ENCODE data around the gene GFOD1. TPM values are rescaled to one million over a fixed set of nuclear protein-coding genes. Genes with fewer than 3 reads are reported as not detected.

The GFOD1 gene
- total and polyA plus RNA-seq, 8 donors = 1.4 to 2.7 (median 2.1) TPM

- no peaks in the 10 kb centered on the region for H3K27me3 ChIP-seq
- TF ChIP-seq CTCF (IDR thresholded peaks at IDR 0.05) = no peak
- H3K4me3 ChIP-seq = no peak overlapping the region
- no peaks in the 10 kb centered on the region for H3K9me3 ChIP-seq
- no peaks in the 10 kb centered on the region for H3K36me3 ChIP-seq
- no peak for ATAC-seq
- no peak for FAIRE-seq
- intact Hi-C loops (cut with DNase I) = no loop called here
- 60% methylated on average over 1 of the region's 1 CpG for WGBS, 2 donors
- H3K4me1 ChIP-seq = no peaks in the 10 kb centered on the region
- no peak overlapping the region for H3K27ac ChIP-seq
- DNase-seq = no peak
Measured at GRCh38 chr6:13496513-13497190, 9.3 kb upstream of the GFOD1 start.

DNA sequence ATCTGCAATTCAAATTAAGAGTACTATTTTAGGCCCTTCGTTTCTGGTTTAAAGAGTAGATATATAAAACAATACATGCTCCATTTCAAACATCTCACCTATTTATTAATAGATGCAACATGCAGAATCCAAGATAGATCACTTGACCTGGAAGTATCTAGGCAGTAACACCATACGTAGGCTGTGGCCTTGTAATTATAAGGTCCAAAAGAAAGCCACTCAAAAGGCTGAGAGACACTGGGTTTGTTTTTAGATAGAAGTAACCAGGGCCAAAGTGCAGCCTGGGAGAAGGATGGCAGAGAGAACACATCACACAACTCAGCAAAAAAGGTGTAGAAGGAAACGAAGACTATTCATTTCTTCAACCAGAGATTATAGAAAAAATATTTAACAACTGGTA is 8.4 kb upstream of the GFOD1 start:
- FAIRE-seq = no peak

DNA sequence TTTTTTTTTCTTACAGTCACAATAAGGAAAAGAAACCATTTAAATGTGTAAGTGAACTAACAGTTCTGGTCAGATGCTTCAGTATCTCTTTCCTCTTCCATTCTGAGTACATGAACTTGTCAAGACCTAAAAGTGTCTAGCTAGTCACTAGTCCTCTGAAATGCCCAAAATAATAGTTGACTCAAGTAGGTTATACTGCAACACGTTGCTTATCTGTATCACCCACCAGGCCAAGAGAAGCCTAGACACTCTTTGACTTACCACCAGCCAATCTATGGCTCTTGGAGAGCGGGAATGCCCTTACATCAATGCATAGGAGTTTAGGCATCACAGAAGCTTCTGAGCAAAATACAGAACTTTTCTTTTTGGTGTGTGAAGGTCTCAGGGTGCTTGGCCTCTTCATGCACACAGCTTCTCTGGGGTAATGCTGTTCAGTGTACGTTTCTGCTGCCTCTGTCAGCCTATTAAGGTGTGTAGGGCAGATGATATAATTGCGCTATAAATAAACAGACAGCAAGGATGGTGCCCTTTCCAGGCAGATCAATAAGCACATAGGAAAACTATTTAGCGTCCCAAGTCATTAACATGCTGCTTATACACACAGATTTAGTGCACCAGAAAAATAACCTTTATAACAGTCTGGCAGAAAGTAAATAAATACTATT is 7.8 kb upstream of the GFOD1 start:
- WGBS, 2 donors = 74 to 77% methylated on average over 5 of the region's 5 CpGs
- H3K27me3 ChIP-seq = no peaks in the 10 kb centered on the region
- FAIRE-seq = no peak

More for the DNA sequence above, 8.4 kb upstream of the GFOD1 start:
- no peaks in the 10 kb centered on the region for H3K27me3 ChIP-seq
- H3K36me3 ChIP-seq = no peaks in the 10 kb centered on the region
- intact Hi-C loops (cut with DNase I) = no loop called here
- no peak overlapping the region for H3K27ac ChIP-seq
- DNase-seq (no peak), ATAC-seq (no peak)
- no peak for TF ChIP-seq CTCF (IDR thresholded peaks at IDR 0.05)
- no peaks in the 10 kb centered on the region for H3K9me3 ChIP-seq
- no peak overlapping the region for H3K4me3 ChIP-seq
- no peaks in the 10 kb centered on the region for H3K4me1 ChIP-seq
- 64 to 73% methylated on average over 3 of the region's 3 CpGs for WGBS, 2 donors

GRCh38 chr6:13494137-13494536 is 6.7 kb upstream of the GFOD1 start:
- WGBS, 2 donors = 45 to 47% methylated on average over 3 of the region's 3 CpGs
- intact Hi-C loops (cut with DNase I) = no loop called here
- ATAC-seq = no peak
- Histone ChIP-seq H3K27ac (no peak overlapping the region), H3K4me3 (no peak overlapping the region), H3K4me1 (no peaks in the 10 kb centered on the region), H3K27me3 (no peaks in the 10 kb centered on the region), H3K9me3 (no peaks in the 10 kb centered on the region), H3K36me3 (no peaks in the 10 kb centered on the region)
- no peak for DNase-seq
- TF ChIP-seq CTCF (IDR thresholded peaks at IDR 0.05) = no peak
- FAIRE-seq = no peak

More for the DNA sequence above, 7.8 kb upstream of the GFOD1 start:
- no peak overlapping the region for H3K27ac ChIP-seq
- intact Hi-C loops (cut with DNase I) = no loop called here
- TF ChIP-seq CTCF (IDR thresholded peaks at IDR 0.05) = no peak
- no peaks in the 10 kb centered on the region for H3K9me3 ChIP-seq
- no peak for DNase-seq
- no peaks in the 10 kb centered on the region for H3K4me1 ChIP-seq
- ATAC-seq = no peak
- no peaks in the 10 kb centered on the region for H3K36me3 ChIP-seq
- no peak overlapping the region for H3K4me3 ChIP-seq

DNA sequence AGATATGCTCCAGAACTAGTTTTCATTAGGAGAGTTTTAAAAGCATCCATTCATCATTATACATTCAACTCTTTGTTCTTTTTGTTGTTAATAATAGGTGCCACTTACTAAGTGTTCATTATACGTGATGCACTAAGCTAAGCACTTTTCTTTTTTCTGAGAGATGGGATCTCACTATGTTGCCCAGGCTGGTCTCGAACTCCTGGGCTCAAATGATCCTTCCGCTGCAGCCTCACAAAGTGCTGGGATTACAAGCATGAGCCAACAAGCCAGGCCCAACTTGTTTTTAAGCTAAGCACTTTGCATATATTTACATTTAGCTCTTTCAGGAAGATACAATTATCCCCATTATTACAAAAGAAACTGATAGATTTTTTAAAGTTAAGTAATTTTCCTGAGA is 5.7 kb upstream of the GFOD1 start:
- Histone ChIP-seq H3K27ac (no peak overlapping the region), H3K36me3 (no peaks in the 10 kb centered on the region), H3K27me3 (no peaks in the 10 kb centered on the region), H3K9me3 (no peaks in the 10 kb centered on the region), H3K4me1 (no peaks in the 10 kb centered on the region), H3K4me3 (no peak overlapping the region)
- FAIRE-seq (no peak), DNase-seq (no peak), ATAC-seq (no peak)
- intact Hi-C loops (cut with DNase I) = no loop called here
- TF ChIP-seq CTCF (IDR thresholded peaks at IDR 0.05) = no peak
- WGBS, 2 donors = 91 to 93% methylated on average over 3 of the region's 3 CpGs
